Adipose tissue (tissue), 3 donors: ENCODE data around the gene NUCB2. TPM values are rescaled to one million over a fixed set of nuclear protein-coding genes. Genes with fewer than 3 reads are reported as not detected.

Experiments used
- H3K27ac ChIP-seq: one replicate; pipeline ENCODE4 v1.5.1; 2013; ENCODE audit warnings: low read depth, low read length
- WGBS, 3 donors: extraction: QIAGEN DNeasy Blood & Tissue Kit; methylation state at CpG; one replicate each; pipeline ENCODE4 v1.1.7; 2013; 5-methylcytosine and 5-hydroxymethylcytosine counted together
- polyA plus RNA-seq, 3 donors: library from polyadenylated mRNA; stranded (reverse); fragments of 200-250 nt; gene quantifications; one replicate each; pipeline ENCODE4 v1.2.3, GENCODE V29; 2013
- donor health status: healthy with polysubstance abuse.
- donor health status: Bipolar disorder and iron deficiency.
- donor health status: healthy.

NUCB2 gene
- polyA plus RNA-seq, 3 donors = 34.7 to 88.2 (median 69.5) TPM

DNA sequence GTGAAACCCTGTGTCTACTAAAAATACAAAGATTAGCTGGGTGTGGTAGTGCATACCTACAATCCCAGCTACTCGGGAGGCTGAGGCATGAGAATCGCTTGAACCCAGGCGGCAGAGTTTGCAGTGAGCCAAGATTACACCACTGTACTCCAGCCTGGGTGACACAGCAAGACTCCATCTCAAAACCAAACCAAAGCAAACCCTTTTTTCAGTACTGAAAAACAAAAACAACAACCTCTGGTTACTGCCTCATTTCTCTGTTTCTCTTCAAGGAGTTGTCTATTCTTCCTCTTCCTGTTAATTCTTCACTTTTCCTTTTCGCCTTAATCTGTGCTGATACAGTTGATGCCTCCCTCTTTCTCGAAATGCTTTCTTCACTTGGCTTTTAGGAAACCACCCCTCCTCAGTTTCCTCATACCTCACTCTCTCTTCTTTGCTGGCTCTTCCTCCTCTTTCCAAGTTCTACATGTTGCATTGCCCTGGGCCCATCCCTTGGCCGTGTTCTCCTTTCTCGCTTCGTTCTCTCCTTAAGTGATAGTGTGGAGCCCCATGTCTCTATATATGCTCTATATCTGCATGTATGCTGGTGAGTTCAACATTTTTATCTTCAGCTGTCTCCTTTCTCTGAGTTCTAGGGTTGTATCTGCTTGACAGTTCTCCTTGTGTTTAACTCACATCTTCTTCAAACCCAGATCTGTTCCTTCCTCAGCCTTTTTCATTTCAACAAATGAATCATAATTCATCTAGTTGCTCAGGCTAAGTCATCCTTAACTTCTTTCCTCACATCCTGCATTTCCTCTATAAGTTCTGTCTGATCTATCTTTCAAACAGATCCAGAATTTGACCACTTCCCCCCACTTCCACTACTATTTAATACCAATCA is 37.1 kb downstream of the NUCB2 start:
- WGBS, 3 donors = 85 to 95% (median 87%) methylated on average over 8 of the region's 8 CpGs
- H3K27ac ChIP-seq = no peak overlapping the region

DNA sequence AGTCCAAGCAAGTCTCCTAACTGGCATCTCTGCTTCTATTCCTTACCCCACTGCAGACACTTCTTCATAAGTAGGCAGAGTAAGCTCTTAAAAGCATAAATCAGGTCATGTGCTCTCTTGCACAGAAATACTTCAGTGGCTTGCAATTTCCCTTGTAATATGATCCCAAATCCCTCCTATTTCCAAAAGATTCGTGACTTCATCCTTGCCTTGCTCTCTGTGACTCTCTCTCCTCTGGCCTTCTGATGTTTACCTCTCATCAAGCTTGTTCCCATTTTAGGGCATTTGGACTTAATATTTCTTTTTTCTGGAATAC is 37.7 kb downstream of the NUCB2 start:
- no peak overlapping the region for H3K27ac ChIP-seq

DNA sequence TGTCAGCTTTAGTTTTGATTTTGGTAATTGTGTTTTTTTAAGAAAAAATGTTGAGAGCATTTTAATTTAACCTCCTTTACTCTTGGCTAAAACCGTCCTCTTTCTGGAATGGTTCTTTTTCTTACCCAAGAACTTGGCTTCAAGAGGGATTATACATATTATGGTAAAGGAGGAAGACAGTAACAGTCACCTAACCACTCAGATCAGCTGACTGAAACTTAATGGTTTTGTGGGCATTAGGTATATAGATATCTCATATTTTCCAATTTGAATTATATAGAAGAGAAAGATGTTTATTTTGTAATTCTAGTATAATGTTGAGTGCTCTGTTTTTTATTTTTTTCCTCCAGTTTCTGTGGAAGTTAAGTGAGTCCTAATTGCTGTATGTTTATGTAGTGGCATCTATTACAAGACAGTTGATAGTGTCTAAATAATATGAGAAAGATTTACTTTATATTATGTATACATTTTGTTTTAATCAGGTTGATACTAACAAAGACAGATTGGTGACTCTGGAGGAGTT is 38.4 kb downstream of the NUCB2 start:
- no peak overlapping the region for H3K27ac ChIP-seq

More for the DNA sequence above, 37.7 kb downstream of the NUCB2 start:
- WGBS, 3 donors = 52 to 66% (median 63%) methylated on average over 1 of the region's 1 CpG

DNA sequence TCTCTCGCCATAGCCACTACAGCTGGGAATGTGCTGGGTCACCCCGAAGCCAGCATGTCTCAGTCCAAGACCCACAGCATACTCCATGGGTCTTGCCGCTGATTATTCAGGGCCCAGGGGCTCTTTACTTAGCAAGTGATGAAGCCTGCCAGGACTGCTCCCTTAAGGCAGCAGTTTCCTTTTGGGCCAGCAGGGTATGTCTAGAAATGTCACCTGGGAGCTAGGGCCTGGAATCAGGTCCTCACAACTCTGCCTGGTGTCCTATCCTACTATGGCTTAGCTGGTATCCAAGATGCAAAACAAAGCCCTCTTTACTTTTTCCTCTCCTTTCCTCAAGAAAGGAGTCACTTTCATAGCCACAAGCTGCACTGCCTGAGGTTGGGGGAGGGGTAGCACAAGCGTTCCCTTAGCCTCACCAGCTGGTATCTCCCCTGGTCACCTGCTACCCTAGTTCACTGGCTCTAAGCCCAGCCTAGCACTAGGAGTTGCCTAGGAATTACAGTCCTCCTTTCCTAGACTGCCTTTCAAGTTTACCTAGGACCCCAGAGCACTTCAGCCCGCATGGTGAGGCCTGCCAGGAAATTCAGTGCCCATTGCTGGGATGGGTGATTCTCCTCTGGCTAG is 52.4 kb downstream of the NUCB2 start:
- 83 to 96% (median 95%) methylated on average over 5 of the region's 5 CpGs for WGBS, 3 donors
- no peak overlapping the region for H3K27ac ChIP-seq

More for the DNA sequence above, 38.4 kb downstream of the NUCB2 start:
- WGBS, 3 donors = 78 to 94% (median 90%) methylated on average over 1 of the region's 1 CpG

DNA sequence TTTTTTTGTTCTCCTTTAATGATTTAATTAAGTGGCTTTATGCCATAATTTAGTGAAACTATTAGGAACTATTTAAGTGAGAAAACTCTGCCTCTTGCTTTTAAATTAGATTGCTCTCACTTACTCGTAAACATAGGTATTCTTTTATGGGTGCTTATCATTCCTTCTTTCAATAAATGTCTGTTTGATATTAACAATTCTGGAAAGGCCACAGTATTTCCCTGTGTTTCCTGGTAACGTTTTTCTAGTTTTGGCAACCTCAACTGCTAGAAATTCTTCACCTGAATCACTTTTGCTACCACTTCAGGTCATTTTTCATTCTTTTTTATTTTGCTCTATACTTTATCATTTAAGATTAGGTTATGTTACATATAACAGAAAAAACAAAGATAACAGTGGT is 55.1 kb downstream of the NUCB2 start:
- WGBS, 3 donors = 35 to 71% (median 69%) methylated on average over 2 of the region's 2 CpGs
- H3K27ac ChIP-seq = no peak overlapping the region

DNA sequence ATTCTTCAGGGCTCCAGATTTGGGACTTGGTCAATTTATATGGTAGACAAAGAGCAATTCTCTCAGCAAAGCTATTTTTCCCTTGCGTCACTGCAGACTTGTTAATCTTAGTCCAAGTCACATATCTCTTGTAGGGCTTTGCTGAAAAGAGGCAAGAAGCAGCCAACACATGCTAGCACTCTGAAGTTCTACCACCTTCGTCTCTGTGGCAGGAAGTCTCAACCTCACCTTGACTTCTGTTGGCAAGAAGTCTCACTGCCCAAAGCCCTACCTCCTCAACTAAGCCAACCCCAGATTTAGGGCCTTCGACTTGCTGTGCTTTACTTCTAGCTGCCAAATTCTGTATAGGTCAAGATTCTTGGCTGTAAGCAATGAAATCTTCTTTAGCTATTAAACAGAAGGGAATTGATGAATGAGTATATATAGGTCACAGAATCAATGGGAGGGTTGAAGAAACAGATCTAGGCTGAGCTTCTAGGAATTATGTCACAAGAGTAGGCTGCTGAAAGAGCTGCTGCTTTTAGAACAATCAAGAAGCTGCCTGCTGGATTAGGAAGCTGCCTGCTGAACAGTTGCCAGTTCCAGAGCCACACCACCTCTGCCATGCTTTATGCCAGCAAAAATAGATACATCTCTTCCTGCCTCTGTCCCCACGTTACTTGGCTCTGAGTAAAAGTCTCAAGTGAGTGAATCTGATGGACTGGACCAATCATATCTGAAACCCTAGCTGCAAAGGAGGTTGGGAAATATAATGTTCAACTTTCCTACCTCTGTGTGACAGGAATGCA is 57.5 kb downstream of the NUCB2 start:
- H3K27ac ChIP-seq = no peak overlapping the region
- 78 to 87% (median 85%) methylated on average over 4 of the region's 4 CpGs for WGBS, 3 donors

DNA sequence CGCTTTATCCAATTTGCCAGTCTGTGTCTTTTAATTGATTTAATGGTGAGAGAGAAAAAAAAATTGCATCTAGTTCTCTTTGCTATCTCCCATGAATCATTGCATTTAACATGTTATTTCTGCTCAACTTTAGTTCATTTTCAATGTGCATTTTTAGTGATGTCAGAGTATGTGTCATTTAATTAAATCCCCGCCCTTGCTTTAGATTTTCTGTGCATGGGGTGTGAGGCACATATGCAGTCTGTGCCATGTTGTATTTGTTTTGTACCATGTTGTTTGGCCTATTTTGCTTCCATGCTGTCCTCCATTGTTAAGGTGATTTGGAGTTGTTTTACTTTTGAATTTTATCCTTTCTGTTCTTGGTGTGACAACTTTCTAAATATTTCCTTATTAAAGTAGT is 66.7 kb downstream of the NUCB2 start:
- 93 to 98% (median 96%) methylated on average over 2 of the region's 2 CpGs for WGBS, 3 donors
- H3K27ac ChIP-seq = no peak overlapping the region

DNA sequence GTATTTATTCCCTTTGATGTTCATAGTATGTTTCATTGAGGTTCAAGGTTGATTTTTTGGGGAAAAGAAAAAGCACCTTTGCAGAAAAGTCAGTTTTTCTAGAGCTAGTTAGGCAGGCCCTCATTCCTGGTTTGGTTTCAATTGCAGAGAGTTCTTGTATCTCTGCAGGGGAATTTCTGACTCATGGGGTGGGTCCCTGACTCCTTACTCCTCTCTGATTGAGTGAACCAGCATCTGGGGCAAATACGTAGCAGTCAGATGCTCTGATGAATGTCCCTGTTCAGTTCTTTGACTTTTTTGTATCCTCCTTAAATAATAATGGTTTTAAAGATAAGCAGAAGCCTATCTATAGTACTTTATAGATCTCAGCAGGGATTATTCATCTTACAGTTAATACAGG is 67.4 kb downstream of the NUCB2 start:
- WGBS, 3 donors = 66 to 91% (median 74%) methylated on average over 1 of the region's 1 CpG
- no peak overlapping the region for H3K27ac ChIP-seq

DNA sequence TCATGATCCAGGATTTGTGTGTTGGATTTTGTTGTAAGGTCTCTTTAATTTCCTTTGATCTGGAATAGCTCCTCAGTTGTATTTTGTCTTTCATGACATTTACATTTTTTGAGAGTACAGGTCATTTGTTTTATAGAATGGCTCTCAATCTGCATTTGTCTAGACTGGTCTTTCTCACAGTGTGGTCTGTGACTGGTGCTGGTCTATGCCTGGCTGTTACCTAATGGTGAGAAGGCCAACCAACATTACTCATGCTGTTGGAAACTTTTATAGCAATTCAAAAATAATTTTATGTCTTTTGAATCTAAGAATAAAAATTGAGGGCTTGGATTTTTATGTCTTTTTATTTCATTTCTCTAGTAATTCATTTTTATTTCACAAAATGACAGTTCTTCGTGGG is 71.1 kb downstream of the NUCB2 start:
- 88 to 94% (median 88%) methylated on average over 1 of the region's 1 CpG for WGBS, 3 donors

DNA sequence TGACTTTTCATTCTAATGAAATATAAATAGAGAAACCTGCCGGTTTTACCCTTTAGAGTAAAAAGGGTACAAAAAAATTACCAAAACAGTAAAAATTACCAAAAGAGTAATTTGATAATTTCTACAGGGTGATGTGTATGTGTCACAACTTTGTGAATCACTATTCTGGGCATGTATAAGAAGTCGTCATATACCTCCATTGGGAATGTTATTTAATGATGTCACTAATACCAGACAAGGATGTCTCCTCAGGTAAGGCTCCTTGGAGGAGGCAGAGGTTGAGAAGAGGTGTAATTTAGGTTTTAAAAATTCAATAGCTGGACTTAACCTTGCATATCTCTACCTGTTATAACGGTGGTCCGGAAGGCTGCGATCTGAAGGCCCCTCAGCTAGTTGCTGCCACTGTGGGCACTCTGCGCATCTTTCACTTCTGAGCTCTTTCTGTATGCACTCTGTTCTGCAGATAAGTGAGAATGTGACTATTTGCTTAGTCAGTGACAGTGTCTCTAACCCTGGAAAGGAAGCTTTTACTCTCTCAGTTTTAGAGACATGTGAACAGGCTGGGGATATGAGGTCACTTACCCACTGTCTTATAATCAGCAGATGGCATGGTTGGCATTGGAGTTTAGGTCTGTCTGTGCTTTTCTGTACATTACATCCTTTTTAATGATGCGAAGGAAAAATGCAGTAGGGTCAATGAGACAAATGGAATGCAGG is 74.1 kb downstream of the NUCB2 start:
- 94 to 97% (median 95%) methylated on average over 7 of the region's 7 CpGs for WGBS, 3 donors

More for the DNA sequence above, 71.1 kb downstream of the NUCB2 start:
- no peak overlapping the region for H3K27ac ChIP-seq

DNA sequence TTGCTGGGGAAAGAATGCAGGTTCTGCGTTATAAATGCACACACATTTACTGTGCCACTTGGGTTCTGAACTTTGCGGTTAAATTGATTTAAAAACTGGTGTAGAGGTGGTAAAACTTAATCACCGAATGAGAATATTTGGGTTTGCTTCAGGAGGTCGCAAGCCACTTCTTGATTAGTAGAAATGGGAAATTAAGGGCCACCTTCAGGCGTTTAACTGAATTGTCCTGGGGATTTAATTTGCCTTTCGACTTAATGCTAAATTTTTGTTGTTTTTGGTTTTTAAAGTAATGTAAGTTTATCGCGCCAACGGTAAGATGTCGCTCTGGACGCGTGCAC is 74.6 kb downstream of the NUCB2 start:
- H3K27ac ChIP-seq = no peak overlapping the region
- WGBS, 3 donors = 22 to 24% (median 24%) methylated on average over 12 of the region's 12 CpGs

More for the DNA sequence above, 74.1 kb downstream of the NUCB2 start:
- H3K27ac ChIP-seq = no peak overlapping the region

DNA sequence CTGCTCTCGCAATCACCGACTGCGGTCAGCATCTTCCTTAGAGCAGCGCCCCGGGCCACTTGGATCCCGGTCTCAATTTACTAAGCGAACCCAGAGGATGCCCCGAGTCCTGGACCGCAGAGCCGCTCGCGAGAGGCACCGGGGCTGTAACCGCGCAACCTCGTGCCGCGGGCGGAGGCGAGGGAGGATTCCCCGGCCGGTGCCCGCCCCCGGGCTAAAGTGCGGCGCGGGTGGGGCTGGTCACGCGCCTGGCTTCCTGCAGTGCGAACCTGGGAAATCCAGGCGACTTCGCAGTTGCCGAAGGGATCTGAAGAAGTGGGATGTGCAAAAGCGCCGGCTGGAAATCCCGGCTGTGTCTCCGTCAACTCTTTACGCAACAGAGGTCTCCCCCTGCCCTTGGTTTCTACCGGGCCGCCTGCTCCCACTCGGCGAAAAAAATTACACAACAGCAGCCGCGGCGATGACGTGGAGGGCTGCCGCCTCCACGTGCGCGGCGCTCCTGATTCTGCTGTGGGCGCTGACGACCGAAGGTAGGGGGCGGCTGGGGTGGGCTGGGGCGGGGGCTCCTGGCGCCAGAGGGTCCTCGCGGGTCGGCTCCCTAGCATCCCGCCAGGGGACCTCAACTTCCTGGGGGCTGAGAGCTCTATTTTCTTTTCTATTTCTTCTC is 75.1 kb downstream of the NUCB2 start, which contains the start of gene NCR3LG1:
Gene NCR3LG1, plus strand, starts transcription at position 291 of the 667 bp plus-strand sequence. Its CDS starts 170 bp downstream, at position 461.
- H3K27ac ChIP-seq = no peak within 1 kb of the TSS
- WGBS, 3 donors = 1 to 3% (median 1%) methylated on average over 61 of the region's 61 CpGs

DNA sequence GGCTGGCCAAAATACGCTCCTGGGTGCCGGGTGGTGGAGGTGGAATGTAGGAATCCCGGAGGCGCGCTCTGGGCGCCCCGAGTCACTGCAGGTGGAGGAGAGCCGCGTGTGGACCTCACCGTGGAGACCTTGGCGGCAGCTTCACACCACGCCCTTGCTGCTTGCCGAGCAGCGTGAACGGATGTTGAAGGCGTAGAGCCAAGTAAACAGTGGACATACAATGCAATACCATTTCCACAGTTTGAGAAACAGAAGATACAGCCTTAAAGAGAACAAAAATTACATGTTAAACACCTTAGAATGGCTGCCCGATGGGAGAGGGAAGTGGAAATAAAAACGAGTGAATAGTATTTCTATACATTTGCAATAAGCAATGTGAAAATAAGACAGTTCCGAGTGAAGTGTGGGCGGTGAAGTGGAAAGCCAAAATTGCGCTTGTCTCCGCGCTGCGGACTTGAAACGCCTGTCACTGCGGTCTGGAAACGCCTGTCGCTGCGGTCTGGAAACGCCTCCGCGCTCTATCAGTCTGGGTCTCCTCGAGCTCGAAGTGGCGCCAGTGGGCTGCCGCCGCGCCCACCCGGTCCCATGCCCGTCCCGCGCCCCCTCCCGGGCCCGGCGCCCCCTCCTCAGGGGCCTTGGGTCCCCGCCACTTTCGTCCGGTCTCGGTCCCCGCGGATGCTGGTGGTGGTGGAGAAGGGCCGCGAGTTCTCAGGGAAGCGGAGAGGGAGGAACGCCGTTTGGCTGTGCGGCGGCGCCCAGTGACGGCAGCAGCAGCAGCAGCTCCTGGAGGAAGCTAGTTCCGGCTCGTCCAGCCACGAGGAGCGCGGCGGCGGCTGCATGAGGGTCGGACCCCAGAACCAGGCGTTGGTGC is 76.6 kb downstream of the NUCB2 start:
- H3K27ac ChIP-seq = no peak overlapping the region
- 0 to 1% (median 1%) methylated on average over 63 to 69 of the region's 69 CpGs for WGBS, 3 donors

DNA sequence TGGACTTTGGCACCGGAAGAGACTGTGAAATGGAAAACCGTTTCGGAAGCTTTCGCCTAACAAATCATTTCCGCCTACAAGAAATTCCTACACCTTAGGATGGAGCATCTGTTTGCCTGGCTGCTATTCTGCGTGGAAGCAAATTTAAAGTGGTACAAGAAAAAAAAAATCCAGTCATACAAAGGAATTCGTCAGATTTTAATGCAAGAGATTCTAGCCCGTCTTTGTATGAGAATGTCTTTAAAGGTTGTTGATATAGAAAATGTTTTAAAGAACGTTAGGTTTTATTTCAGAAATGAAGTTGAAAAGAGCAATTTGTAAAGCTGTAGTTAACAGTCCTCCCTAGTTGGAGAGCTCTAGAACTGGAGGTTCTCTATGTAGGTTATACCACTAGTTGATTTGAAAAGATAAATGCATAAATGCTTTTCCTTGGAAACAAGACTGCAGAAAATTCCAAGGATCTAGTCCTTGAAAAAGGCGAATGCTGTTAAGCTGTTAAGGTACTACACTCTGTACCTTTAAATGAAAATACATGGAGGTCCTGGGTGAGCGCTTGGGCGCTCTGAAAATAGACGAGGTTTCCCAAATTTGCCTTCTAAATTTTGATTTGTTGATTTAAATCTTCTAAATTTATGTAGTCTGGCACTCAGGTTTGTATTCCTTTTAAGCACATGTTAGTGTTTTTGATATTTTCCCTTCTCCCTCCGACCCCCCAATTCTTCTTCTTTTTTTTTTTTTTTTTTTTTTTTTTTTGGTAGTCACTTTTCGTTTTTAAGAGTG is 77.5 kb downstream of the NUCB2 start:
- 7 to 9% (median 8%) methylated on average over 15 of the region's 15 CpGs for WGBS, 3 donors
- no peak overlapping the region for H3K27ac ChIP-seq

DNA sequence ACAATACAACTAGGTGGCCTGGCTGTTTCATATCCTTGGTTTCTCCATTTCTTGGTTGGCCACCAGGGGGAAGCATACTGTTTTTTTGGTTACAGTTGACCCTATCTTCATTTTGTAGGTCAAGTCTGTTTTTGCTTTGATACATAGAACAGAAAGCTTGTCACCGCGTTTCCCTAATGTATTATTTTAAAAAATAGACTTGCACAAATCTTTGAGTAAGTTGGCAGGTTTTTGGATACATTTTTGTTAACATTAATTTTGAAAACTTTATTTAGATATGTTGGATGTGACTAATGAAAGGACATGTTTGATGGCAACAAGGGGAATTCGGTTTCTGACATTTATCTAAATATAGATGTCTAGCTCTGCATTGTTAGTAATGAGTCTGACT is 78.1 kb downstream of the NUCB2 start:
- 38 to 59% (median 46%) methylated on average over 3 of the region's 3 CpGs for WGBS, 3 donors
- no peak overlapping the region for H3K27ac ChIP-seq

DNA sequence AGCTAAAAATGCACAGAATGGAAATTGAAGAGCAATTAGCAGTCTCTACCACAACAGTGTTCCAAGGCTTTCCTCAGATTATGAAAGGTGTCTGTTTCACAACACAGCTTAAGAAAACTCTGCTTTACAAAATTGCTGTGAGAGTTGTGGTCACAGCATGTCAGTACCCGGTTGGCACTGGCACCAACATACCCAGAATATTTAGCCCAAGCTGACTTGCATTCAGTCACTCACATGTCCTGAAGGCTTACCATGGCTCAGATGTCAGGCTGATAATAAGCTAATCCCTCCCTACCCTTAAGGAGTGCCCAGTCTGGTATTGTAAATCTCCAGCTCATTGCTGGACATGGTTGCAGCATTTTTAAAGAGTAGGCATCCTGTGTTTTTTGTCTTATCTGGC is 90.0 kb downstream of the NUCB2 start:
- 47 to 92% (median 63%) methylated on average over 1 of the region's 1 CpG for WGBS, 3 donors
- H3K27ac ChIP-seq = no peak overlapping the region
